HepG2 (cell line): ENCODE measurements around the gene LIF. TPM values are rescaled to one million over a fixed set of nuclear protein-coding genes. Genes with fewer than 3 reads are reported as not detected.

ENCODE experiments used
- ATF7-NPFF ChIP-seq: sonication (generic); formaldehyde crosslinking; IDR thresholded peaks from 2 replicates; pipeline ENCODE4 v1.8.1; 2023; ENCODE audit warnings: mild to moderate bottlenecking, low read depth, missing genetic modification reagents, moderate library complexity
- BCL6 ChIP-seq: IDR thresholded peaks from 2 replicates; pipeline ENCODE4 v1.6.1; 2016; ENCODE audit warnings: missing genetic modification reagents, missing compliant biosample characterization
- CENPT ChIP-seq: sonication (generic); formaldehyde crosslinking; IDR thresholded peaks from 2 replicates; pipeline ENCODE4 v1.8.0; 2022; ENCODE audit warnings: low read depth, mild to moderate bottlenecking, moderate library complexity, missing genetic modification reagents
- FOSL1 ChIP-seq: sonication (generic); formaldehyde crosslinking; IDR thresholded peaks from 2 replicates; pipeline ENCODE4 v1.9.0; 2021; ENCODE audit warnings: missing genetic modification reagents, borderline replicate concordance
- FOXK2 ChIP-seq: fragments of 450-650 bp; IDR thresholded peaks from 2 replicates; pipeline ENCODE4 v1.6.1; 2016
- FOXP1 ChIP-seq, 2 experiments: fragments of 450-650 bp in 1 of 2; IDR thresholded peaks; 2 replicates each; pipeline ENCODE4 v1.6.1; 2017 to 2018; ENCODE audit warnings: antibody characterized with exemption in 1 of 2
- GABPA ChIP-seq, 2 experiments: IDR thresholded peaks; 2 replicates each; pipeline ENCODE4 v1.6.1; 2011 to 2016; ENCODE audit warnings: low read depth in 2 of 2, low read length in 1 of 2, missing biosample characterization in 1 of 2, missing genetic modification characterization in 1 of 2
- GRHL1 ChIP-seq: sonication (generic); formaldehyde crosslinking; conservative IDR thresholded peaks from 2 replicates; pipeline ENCODE4 v1.8.0; 2022; ENCODE audit warnings: missing genetic modification reagents
- GTF3A ChIP-seq: sonication (generic); formaldehyde crosslinking; conservative IDR thresholded peaks from 2 replicates; pipeline ENCODE4 v1.4.0; 2020; ENCODE audit warnings: mild to moderate bottlenecking, missing genetic modification reagents
- HNF4A ChIP-seq: sonication (generic); formaldehyde crosslinking; IDR thresholded peaks from 2 replicates; pipeline ENCODE4 v1.4.0; 2020; ENCODE audit warnings: missing genetic modification reagents
- MBD4 ChIP-seq: IDR thresholded peaks from 2 replicates; pipeline ENCODE4 v1.6.1; 2012; ENCODE audit warnings: low read length, inconsistent platforms, borderline replicate concordance
- MEIS2 ChIP-seq: sonication (generic); formaldehyde crosslinking; IDR thresholded peaks from 2 replicates; pipeline ENCODE4 v1.9.0; 2021; ENCODE audit warnings: mild to moderate bottlenecking, missing genetic modification reagents
- MYNN ChIP-seq: sonication (generic); formaldehyde crosslinking; IDR thresholded peaks from 2 replicates; pipeline ENCODE4 v1.4.0; 2020; ENCODE audit warnings: mild to moderate bottlenecking, low read depth, missing genetic modification reagents
- PAWR ChIP-seq: sonication (generic); formaldehyde crosslinking; IDR thresholded peaks from 2 replicates; pipeline ENCODE4 v1.4.0; 2020; ENCODE audit warnings: missing genetic modification reagents, mild to moderate bottlenecking, borderline replicate concordance
- RARG ChIP-seq: sonication (generic); formaldehyde crosslinking; IDR thresholded peaks from 2 replicates; pipeline ENCODE4 v1.4.0; 2020; ENCODE audit warnings: low read depth, mild to moderate bottlenecking, missing genetic modification reagents
- SALL1 ChIP-seq: sonication (generic); formaldehyde crosslinking; IDR thresholded peaks from 2 replicates; pipeline ENCODE4 v1.8.0; 2022; ENCODE audit warnings: mild to moderate bottlenecking, missing genetic modification reagents
- SATB2 ChIP-seq: sonication (generic); formaldehyde crosslinking; IDR thresholded peaks from 2 replicates; pipeline ENCODE4 v1.5.0; 2020; ENCODE audit warnings: missing genetic modification reagents
- SIX4 ChIP-seq: sonication (generic); formaldehyde crosslinking; IDR thresholded peaks from 2 replicates; pipeline ENCODE4 v1.4.0; 2020; ENCODE audit warnings: missing genetic modification reagents
- SMC3 ChIP-seq: IDR thresholded peaks from 2 replicates; pipeline ENCODE4 v1.6.1; 2011; ENCODE audit warnings: low read length, improper control_type of control experiment
- ZFP90 ChIP-seq: sonication (generic); formaldehyde crosslinking; IDR thresholded peaks from 2 replicates; pipeline ENCODE4 v1.8.0; 2022; ENCODE audit warnings: missing genetic modification reagents, mild to moderate bottlenecking, inconsistent platforms, borderline replicate concordance
- ZNF205 ChIP-seq: IDR thresholded peaks from 2 replicates; pipeline ENCODE4 v1.6.1; 2018; ENCODE audit warnings: missing biosample characterization, missing genetic modification reagents
- ZNF570 ChIP-seq: sonication (generic); formaldehyde crosslinking; IDR thresholded peaks from 2 replicates; pipeline ENCODE4 v1.4.0; 2020; ENCODE audit warnings: mild to moderate bottlenecking, missing genetic modification reagents, borderline replicate concordance
- ZNF879 ChIP-seq: sonication (generic); formaldehyde crosslinking; IDR thresholded peaks from 2 replicates; pipeline ENCODE4 v1.8.1; 2023; ENCODE audit warnings: missing genetic modification reagents
- ZSCAN22 ChIP-seq: sonication (generic); formaldehyde crosslinking; IDR thresholded peaks from 2 replicates; pipeline ENCODE4 v1.4.0; 2020; ENCODE audit warnings: mild to moderate bottlenecking, missing genetic modification reagents
- polyA plus RNA-seq, 8 experiments: library from polyadenylated mRNA; depleted of rRNA in 3 of 8; stranded (reverse) in 7 of 8; unstranded in 1 of 8; fragments of >200 nt; fragmentation: Illumina TruSeq in 4 of 8; extraction: Trizol in 4 of 8; gene quantifications; 2 replicates each; pipeline versions ENCODE4 v1.2.1 to v1.2.3, GENCODE V29; 2011 to 2016; ENCODE audit warnings: low read depth in 4 of 8, missing spikeins in 1 of 8, mixed read lengths in 1 of 8; ENCODE audit not compliant: insufficient read depth in 1 of 8
- total RNA-seq, 5 experiments: library from RNA; depleted of rRNA; stranded (reverse); fragments of >200 nt; fragmentation: Illumina TruSeq; extraction: Trizol; gene quantifications; 2 replicates each; pipeline ENCODE4 v1.2.3, GENCODE V29; 2016; ENCODE audit warnings: low read depth in 1 of 5
- TF ChIP-seq, protein P1 (sequence below): sonication (generic); formaldehyde crosslinking; IDR thresholded peaks from 2 replicates; pipeline ENCODE4 v1.4.0; 2020; ENCODE audit warnings: missing genetic modification reagents, borderline replicate concordance
- TF ChIP-seq, protein P2 (sequence below): sonication (generic); formaldehyde crosslinking; IDR thresholded peaks from 2 replicates; pipeline ENCODE4 v1.4.0; 2020; ENCODE audit warnings: missing genetic modification reagents

LIF gene
- total and polyA plus RNA-seq, 2 of the 13 experiments (the other 11 are each of a cell fraction or from before 2014, with no cell fraction given): 3.6 to 8.5 TPM

- TF ChIP-seq, protein P1, sequence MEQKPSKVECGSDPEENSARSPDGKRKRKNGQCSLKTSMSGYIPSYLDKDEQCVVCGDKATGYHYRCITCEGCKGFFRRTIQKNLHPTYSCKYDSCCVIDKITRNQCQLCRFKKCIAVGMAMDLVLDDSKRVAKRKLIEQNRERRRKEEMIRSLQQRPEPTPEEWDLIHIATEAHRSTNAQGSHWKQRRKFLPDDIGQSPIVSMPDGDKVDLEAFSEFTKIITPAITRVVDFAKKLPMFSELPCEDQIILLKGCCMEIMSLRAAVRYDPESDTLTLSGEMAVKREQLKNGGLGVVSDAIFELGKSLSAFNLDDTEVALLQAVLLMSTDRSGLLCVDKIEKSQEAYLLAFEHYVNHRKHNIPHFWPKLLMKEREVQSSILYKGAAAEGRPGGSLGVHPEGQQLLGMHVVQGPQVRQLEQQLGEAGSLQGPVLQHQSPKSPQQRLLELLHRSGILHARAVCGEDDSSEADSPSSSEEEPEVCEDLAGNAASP: peak; percentile 82; the same call in 1 of the 2 replicates
- TF ChIP-seq MBD4 (0 out of 2 replicates have a peak, but pooled peaks have one; percentile 37), GABPA (IDR thresholded peaks at IDR 0.05; ENCODE audit: low read depth, low read length) (no peak), GABPA (CRISPR knock-in tag; IDR thresholded peaks at IDR 0.05; ENCODE audit: low read depth) (no peak), FOSL1 (CRISPR knock-in tag) (peak; percentile 74), ATF7-NPFF (CRISPR knock-in tag) (no peak), PAWR (CRISPR knock-in tag) (no peak), ZNF570 (CRISPR knock-in tag) (no peak), GRHL1 (CRISPR knock-in tag) (no peak), RARG (no peak), SMC3 (0 out of 2 replicates have a peak, but pooled peaks have one; percentile 25), FOXK2 (no peak), ZSCAN22 (CRISPR knock-in tag) (no peak), MEIS2 (CRISPR knock-in tag) (no peak), MYNN (no peak; the same call in 1 of the 2 replicates), BCL6 (CRISPR knock-in tag) (peak; percentile 80), GTF3A (CRISPR knock-in tag) (no peak), CENPT (CRISPR knock-in tag) (peak; percentile 69; the same call in 1 of the 2 replicates), HNF4A (CRISPR knock-in tag) (peak; percentile 34), ZNF879 (no peak), ZNF205 (no peak; the same call in 1 of the 2 replicates), SIX4 (0 out of 2 replicates have a peak, but pooled peaks have one; percentile 41), FOXP1 (IDR thresholded peaks at IDR 0.05) (no peak), FOXP1 (CRISPR knock-in tag; IDR thresholded peaks at IDR 0.05) (peak; percentile 85), SALL1 (CRISPR knock-in tag) (peak; percentile 84), SATB2 (no peak), ZFP90 (CRISPR knock-in tag) (no peak)
- TF ChIP-seq, protein P2, sequence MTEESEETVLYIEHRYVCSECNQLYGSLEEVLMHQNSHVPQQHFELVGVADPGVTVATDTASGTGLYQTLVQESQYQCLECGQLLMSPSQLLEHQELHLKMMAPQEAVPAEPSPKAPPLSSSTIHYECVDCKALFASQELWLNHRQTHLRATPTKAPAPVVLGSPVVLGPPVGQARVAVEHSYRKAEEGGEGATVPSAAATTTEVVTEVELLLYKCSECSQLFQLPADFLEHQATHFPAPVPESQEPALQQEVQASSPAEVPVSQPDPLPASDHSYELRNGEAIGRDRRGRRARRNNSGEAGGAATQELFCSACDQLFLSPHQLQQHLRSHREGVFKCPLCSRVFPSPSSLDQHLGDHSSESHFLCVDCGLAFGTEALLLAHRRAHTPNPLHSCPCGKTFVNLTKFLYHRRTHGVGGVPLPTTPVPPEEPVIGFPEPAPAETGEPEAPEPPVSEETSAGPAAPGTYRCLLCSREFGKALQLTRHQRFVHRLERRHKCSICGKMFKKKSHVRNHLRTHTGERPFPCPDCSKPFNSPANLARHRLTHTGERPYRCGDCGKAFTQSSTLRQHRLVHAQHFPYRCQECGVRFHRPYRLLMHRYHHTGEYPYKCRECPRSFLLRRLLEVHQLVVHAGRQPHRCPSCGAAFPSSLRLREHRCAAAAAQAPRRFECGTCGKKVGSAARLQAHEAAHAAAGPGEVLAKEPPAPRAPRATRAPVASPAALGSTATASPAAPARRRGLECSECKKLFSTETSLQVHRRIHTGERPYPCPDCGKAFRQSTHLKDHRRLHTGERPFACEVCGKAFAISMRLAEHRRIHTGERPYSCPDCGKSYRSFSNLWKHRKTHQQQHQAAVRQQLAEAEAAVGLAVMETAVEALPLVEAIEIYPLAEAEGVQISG (CRISPR knock-in tag): peak; percentile 40; the same call in 1 of the 2 replicates
Measured at GRCh38 chr22:30212363-30212995, 34.1 kb downstream of the LIF start (continued).
